A549 (cell line): Measurements from ENCODE around the gene DNAJB6.

Experiments used
- BCL3 ChIP-seq: fragments of >200 bp; sonication (Bioruptor Twin); formaldehyde crosslinking; IDR thresholded peaks from 3 replicates; pipeline ENCODE4 v1.6.1; 2016
- CHD2 ChIP-seq: fragments of 150-350 bp; IDR thresholded peaks from 2 replicates; pipeline ENCODE4 v1.6.1; 2014; ENCODE audit warnings: low read length; ENCODE audit not compliant: partially characterized antibody
- CTCF ChIP-seq: fragments of >200 bp; sonication (Bioruptor Twin); formaldehyde crosslinking; IDR thresholded peaks from 3 replicates; pipeline ENCODE4 v1.5.1; 2016
- ESRRA ChIP-seq: fragments of 150-350 bp; IDR thresholded peaks from 2 replicates; pipeline ENCODE4 v1.6.1; 2014; ENCODE audit warnings: mild to moderate bottlenecking, low read length, borderline replicate concordance
- HMGXB4 ChIP-seq: fragments of 250-450 bp; sonication (Bioruptor Pico); IDR thresholded peaks from 2 replicates; pipeline ENCODE4 v1.5.0; 2021; ENCODE audit warnings: mild to moderate bottlenecking, moderate library complexity, borderline replicate concordance
- JUN ChIP-seq, 2 experiments: fragments of >200 bp; sonication (Bioruptor Twin); formaldehyde crosslinking; IDR thresholded peaks; 2 replicates in 1 of 2; 3 replicates in 1 of 2; pipeline ENCODE4 v1.6.1; 2016 to 2017
- MAX ChIP-seq: IDR thresholded peaks from 2 replicates; pipeline ENCODE4 v1.6.1; 2012
- POLR2A ChIP-seq: IDR thresholded peaks from 2 replicates; pipeline ENCODE4 v1.6.1; 2012; ENCODE audit warnings: mild to moderate bottlenecking, low read length

GRCh38 chr7:157396316-157397035 is 59.7 kb downstream of the DNAJB6 start:
- TF ChIP-seq CHD2 (no peak), POLR2A (no peak), ESRRA (no peak), CTCF (no peak), MAX (no peak), JUN (IDR thresholded peaks at IDR 0.05) (no peak), HMGXB4 (no peak), BCL3 (no peak)
